M059J (cell line): ENCODE measurements around the gene CHD9NB. TPM values are rescaled to one million over a fixed set of nuclear protein-coding genes. Genes with fewer than 3 reads are reported as not detected.
"Not testable (repeated sequence)": the region's sequence is repeated elsewhere in the genome, so short reads cannot be mapped to it uniquely, and the experiment has no call there.

Experiments used
- DNase-seq: peaks from one replicate; pipeline ENCODE4 v3.0.0-alpha.2; 2012; ENCODE audit warnings: low read depth
- total RNA-seq: library from RNA; depleted of rRNA; stranded (reverse); fragments of >200 nt; shearing (Covaris generic); gene quantifications from 2 replicates; pipeline ENCODE4 v1.2.3, GENCODE V29; 2014

Gene CHD9NB
- total RNA-seq, 1 experiment from 2014 or later, result 0.57 TPM

DNA sequence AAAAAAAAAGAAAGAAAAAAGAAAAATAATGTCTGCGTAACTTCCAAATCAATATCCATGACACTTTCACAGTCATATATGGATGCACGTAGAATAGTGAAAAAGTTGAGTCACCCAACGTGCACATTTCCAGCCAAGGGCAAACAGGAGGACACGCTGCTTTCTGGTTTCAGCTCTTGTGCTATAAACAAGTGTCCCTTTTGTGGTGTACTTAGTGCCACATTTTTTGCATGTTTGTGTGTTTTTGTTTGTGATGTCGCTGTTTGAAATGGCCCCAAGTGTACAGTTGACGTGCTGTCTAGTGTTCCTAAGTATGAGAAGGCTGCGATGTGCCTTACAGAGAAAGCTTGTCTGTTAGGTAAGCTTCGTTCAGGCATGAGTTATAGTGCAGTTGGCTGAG is 5.0 kb upstream of the CHD9NB start:
- no peak for DNase-seq

DNA sequence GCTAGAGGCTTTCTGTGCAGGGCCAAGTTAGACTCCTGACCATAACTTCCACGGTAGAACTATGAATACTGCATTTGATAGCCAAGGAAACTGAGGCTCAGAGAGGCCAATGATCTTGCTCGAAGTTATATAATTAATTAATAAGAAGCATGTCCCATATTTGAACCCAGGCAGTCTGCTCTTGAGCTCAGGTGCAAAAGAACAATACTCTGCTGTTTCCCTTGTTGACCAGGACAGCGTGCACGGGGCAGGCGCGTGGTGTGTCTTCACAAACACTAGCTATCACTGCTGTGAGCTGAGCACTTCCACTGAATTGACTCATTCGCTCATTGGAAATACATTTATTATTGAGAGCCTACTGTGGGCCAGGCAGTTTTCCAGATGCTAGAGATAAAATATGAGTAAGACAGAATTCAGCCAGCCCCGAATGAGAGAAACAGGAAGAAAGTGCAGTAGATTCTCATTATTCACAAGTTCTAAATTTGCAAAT is 3.7 kb upstream of the CHD9NB start:
- peak; percentile 55 for DNase-seq

DNA sequence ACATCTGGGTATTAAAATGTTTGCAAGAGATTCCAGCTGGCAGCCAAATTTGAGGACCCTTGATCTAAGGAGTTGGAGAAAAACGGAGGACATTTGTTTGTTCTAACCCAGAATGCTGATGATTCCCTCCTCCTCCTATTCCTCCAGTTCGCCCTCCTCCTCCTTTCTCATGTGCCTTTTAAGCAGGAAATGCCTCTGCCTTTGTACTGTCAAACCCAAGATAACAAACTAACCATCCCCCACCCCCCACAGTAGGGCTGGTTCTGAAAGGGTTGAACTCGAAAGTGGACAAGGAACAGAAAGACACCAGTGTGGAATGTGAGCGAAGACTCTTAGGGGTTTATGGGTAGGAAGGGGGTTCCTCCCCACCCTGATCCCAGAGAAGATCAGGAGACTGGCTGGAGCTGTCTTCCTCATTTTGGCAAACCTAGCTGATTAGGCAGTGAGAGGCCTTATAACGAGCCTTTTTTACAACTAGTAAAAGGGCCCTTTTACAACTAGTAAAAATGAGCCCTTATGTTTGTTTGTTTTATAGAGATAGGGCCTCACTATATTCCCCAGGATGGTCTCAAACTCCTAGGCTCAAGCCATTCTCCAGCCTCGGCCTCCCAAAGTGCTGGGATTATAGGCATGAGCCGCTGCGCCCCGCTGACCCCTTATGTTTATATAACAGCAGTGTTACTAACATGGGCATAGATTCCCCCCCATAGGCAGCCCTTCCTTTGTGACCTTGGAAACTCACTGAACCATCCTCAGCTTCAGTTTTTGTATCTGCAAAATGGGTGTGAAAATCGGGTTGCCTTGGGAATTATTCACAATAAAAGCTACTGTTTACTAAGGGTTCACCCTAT is 3.1 kb upstream of the CHD9NB start:
- peak; percentile 78 for DNase-seq

DNA sequence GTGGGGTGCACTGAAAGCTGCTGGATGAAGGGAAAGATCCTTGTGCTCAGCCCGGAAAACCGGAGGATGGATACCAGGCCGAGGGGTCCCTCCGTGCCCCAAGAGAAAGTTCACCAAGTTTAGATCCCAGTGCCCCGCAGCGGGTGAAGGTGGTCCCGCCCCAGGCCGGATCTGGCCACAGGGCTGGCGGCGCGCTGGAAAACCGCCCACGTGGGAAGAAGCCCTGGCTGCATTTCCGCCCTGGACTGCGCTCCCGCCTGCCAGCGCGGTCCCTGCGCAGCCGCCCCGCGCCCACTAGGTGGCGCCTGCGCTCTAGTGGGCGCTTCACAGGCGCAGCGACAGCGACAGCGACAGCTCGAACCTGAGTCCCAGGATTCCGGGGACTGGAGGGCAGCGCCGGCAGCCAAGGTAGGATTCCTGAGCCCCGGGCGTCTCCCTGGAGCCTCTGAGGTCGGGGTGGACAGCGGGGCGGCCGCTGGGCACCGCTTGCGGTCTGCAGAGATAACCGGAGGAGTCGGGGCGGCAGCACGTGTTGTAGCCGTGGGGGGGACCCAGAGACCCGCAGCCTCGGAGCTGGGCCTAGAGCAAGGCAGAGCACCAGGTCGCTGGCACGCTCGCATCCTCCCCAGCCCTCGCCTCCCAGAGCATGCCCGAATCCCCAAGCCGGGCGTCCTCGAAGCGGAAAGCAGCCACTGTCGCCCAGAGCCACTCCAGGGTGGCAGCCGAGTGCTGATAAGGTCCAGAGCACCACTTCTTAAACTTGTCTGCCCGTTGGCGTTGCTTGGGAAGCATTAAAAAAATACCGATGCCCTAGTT is 2.2 kb upstream of the CHD9NB start, which contains the start of gene CHD9:
Gene CHD9, plus strand, starts transcription at position 322 of the 816 bp plus-strand sequence. CDS start 101,099 bp downstream, outside the sequence.
- DNase-seq, result peak; percentile 85

DNA sequence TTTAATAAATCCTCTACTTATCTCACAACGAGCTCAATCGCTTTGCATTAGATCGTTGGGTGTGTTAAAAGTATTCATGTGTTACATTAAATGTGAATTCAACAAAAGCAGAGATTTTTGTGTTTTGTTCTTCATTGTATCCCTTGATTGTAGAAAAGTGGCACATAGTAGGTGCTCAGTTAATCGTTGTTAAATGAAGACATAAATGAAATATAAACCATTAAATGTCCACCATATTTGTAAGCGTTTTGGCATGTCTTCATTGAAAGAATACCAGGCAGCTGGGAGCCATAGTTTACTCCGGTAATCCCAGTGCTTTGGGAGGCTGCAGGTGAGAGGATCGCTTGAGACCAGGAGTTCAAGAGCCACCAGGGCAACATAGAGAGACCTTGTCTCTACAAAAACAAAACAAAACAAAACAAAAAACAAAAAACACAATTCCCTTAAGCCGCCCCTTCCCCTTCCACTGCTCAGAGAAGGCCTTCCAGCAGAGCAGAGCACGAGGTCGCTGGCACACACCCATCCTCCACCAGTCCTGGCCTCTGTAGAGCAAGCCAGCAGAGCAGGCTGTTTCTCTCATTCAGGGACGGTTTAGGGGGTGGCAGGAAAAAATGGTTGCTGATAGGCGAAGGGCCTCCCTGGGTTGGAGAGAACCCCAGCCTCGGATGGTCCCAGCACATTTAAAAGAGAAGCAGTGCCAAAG is 1.4 kb upstream of the CHD9NB start:
- DNase-seq, result no peak

DNA sequence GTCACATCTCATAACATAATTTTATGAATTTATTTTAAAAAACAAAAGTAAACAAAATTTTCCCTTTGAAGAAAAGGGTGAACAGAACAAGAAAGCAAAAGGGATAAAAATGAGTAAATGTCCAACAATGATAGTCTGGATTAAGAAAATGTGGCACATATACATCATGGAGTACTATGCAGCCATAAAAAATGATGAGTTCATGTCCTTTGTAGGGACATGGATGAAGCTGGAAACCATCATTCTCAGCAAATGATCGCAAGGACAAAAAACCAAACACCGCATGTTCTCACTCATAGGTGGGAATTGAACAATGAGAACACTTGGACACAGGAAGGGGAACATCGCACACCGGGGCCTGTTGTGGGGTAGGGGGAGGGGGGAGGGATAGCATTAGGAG is 1.4 kb downstream of the CHD9NB start:
- not testable (repeated sequence) for DNase-seq

DNA sequence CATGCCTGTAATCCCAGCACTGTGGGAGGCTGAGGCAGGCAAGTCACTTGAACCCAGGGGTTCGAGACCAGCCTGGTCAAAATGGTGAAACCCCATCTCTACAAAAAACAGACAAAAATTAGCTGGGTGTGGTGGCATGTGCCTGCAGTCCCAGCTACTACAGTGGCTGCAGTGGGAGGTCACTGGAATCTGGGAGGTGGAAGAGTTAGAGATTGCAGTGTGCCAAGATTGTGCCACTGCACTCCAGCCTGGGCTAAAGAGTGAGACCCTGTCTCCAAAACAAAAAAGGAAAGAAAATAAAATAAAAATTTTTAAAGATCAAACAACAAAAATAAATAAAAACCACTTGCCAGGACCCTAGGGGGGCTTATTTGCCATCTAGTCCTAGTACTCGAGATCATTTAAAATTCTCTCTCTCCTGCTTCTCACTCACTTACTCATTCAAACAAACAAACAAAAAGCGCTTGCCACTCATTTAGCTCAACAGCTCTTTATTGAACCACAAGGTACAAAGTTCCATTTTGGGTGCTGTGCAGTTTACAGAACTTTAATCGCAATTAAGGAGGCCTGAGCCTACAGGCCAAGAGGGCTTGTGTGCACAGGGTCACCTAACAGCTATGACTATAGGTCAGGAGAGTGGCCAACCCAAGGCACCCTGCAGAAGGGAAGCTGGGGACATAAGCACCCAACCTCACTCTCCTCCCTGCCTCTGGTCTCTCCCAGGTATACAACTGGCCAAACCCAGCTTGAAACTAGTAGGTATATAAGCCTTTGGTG is 4.4 kb downstream of the CHD9NB start:
- no peak for DNase-seq

DNA sequence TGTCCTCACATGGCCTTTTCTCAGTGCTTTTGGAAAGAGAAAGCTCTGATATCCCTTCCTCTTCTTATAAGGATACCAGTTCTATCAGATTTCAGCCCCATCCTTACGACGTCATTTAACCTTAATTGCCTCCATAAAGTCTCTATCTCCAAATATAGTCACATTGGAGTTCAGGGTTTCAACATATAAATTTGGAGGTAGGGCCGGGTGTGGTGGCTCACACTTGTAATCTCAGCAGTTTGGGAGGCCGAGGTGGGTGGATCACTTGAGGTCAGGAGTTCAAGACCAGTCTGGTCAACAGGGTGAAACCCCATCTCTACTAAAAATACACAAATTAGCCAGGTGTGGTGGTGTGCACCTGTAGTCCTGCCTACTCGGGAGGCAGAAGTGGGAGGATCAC is 5.2 kb downstream of the CHD9NB start:
- not testable (repeated sequence) for DNase-seq

DNA sequence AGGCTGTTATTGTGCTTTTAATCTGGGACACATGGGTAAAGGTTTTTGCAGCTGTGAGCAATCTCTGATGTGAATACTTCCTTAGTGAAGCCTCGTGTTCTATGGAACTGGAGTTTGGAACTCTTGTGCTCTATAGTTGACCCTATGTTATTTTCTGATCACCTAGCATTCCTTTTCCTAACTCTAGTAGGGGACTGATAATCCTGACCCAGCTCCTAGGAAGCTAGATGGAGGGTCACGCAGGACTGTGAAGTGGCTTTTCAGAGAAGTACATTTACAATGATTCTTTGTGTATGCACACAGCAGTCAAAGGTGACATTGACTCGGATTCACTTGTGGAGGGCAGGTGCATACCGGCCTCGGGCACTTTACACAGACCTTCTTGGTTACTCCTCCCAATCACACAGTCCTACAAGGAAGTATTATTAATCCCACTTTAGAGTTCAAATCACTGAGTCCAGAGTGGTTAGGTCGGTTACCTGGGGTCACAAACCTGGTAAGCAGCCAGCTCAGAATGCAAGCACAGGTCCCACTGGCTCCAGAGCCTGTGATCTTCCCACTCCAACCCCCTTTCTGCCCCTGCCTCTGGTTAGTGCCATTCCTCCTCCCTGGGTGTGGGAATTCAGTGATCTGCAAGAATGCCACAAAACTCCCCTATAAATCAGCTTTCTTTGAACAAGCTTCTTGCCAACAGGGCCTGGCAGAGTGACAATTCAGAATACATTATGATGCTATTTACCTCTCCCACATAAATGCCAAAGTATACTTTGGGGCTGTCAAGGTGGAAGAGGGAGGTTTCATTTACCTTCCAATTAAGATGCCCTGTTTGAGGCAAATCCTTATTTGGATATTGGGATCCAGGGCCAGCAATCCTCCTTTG is 7.1 kb downstream of the CHD9NB start:
- no peak for DNase-seq

DNA sequence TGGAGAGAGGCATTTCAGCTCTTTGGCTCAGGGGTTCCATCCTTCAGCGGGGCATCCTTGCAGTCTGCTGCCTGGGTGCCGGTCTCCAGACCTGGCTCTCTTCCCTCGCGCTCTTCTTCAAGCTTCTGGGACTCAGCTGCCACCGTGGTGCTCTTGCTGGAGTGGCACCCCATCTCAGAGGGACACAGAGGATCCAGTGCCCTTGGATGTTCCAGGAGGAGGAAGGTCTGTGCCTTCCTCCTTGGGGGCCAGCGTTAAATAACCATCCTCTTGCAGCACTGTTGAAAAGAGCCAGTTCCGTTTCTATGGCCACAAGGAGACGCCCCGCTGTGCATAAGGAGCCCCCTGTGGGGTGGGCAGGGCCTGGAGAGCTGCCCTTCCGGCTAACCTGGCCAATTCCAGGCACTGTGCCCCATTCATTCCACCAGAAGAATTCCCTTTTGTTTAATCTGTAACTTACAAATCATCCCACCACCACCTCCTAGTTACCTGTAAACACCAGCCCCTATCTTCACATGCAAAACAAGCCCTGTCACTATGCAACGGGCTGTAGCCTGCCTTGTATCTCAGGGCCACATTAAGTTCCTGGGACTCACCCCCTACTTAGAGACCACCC is 8.6 kb downstream of the CHD9NB start:
- DNase-seq, result no peak

DNA sequence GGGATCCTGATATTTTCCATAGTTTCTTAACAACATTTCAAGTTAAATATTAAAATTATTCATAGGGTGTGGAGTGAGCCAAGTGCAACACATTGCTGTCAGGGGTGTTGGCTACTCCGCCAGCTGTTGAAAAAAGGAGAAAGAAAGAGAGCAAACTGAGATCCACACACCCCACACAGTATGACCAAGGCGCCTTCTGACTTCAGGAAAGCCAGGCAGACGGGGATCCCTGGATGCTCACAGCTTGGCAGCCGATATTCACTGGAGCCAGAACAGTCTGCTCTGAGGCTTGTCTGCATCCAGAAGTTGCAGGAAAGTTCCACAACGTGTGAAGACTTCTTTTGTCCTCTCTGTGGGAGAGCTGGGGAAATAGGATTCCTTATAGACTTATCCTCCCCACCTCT is 9.3 kb downstream of the CHD9NB start:
- no peak for DNase-seq

DNA sequence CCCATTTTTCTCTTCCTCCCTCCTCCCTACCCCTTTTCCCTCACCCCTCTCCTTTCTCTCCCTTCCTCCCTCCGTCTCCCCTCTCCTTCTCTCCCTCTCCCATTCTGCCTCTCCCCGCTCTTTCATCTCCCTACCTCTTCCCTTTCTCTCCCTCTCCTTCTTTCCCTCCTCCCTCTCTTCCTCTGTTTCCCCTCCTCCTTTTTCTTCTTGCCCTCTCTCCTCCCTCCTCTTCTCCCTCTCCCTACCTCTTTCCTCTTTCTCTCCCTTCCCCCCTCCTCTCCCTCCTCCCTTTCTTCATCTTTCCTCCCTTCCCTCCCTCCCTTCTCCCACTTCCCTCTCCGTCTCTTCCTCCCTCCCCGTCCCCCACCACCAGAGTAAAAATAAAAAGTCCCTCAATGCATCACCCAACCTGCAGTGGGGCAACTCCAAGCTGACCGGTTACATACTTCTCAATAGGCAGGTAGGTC is 10.4 kb downstream of the CHD9NB start:
- DNase-seq, result no peak

DNA sequence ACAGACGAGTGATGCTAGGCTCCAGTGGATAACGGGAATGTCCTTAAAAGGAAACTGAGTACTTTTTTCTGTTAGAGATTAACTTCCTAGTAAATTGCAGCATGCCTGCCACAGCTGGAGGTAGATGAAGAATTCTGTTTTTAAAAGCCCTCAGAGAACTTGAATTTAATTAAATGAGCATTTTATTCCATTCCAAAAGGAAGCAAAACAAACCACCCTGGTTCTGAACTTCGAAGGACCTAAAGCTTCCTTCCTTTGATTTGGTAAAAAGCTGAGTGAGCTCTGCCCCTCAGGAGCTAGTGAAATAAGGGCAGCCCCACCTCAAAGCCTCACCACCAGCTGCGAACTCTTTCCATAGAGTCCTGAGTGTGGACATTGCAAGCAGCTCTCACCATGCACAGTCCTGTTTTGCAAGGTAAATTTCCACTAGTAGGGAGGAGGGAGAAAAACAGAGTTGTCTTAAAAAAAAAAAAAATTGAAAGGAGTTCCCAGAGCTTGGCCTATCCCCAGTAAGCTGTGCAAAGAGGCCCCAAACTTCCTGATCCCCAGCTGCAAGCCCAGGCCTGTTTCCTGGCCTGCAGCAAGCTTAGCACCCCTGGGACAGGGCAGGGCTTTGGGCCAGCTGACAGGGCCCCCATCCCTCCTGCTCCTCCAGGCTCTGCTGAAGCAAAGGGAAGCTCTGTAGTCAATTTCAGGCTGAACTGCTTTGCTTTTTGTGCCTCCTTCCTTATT is 11.2 kb downstream of the CHD9NB start:
- no peak for DNase-seq

DNA sequence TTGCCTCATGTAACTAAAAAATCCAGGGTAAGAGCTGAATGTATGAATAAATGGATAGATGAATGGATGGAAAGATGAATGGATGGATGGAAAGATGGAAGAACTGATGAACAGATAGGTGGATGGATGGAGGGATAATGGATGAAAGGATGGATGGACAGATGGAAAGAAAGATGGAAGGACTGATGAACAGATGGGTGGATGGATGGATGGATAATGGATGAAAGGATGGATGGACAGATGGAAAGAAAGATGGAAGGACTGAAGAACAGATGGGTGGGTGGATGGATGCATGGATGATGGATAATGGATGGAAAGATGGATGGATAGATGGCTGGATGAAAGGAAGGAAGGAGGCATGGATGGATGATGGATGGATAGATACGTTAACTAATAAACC is 11.9 kb downstream of the CHD9NB start:
- no peak for DNase-seq

DNA sequence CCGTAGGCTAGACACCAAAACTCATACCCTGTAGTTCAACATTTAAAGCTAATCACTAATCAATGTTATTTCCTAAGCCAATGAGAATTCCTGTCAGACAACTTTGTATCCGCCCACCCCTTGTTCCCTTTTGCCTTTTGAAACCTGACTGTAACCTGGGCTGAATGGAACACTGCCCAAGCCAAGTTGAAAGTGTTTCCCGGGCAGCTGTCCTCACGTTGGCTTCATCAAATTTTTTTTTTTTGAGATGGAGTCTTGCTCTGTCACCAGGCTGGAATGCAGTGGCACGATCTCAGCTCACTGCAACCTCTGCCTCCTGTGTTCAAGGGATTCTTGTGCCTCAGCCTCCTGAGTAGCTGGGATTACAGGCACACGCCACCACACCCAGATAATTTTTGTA is 16.0 kb downstream of the CHD9NB start:
- DNase-seq, result peak; percentile 13

DNA sequence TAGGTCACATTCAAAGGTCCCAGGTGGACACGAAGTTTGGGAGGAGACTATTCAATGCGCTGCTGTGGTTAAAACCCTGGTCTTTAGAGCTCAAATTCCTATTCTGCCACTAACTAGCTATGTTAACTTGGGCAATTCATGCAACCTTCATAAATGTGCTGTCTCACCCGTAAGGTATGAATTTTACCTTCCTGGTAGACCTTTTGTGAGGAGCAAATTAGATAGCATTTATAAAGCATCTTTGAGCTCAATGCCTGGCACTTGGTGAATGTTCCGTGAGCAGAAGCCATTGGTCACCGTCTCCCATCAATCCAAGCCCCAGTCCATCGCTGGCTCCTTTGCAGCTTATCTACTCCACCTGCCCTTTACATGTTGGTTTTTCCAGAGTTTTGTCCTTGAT is 16.6 kb downstream of the CHD9NB start:
- DNase-seq, result no peak

DNA sequence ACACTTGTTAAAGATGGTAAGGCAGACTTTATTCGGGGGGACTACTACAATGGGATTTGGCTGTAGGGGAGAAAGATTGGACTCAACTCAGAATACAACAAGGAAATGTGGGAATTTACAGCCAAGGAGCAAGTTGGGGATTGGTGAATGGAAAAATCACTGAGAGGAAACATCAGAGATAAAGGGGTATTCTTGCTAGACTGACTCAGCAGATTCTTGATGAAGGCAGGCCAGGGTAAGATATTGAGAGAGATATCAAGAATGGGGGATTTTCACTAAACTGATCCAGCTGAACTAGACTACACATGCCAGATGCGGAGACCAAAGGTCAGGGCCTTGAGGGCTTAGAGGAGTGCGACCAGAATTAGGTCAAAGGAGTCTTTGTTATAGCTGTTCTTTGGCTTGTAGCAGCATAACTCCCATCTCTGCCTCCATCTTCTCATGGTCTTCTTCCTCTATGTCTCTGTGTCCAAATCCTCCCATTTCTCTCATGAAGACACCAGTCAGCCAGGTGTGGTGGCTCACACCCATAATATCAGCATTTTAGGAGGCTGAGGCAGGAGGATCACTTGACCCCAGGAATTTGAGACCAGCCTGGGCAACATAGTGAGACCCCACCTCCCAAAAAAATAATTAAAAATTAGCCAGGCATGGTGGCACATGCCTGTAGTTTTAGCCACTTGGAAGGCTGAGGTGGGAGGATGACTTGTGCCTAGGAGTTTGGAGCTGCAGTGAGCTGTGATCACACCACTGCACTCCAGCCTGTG is 17.3 kb downstream of the CHD9NB start:
- no peak for DNase-seq

DNA sequence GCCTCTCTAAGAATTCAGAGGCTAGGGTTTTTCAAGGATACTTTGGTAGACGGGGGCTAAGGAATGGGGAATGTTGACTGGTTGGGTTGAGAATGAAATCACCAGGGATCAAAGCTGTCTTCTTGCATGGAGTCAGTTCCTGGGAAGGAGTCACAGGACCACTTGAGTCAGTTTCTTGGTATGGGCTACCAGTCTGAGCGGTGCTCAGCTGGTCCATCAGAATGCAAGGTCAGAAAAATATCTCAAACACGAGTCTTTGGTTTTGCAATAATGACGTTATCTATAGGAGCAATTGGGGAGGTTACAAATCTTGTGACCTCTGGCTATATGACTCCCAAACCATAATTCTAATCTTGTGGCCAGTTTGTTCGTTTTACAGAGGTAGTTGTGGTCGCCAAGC is 18.4 kb downstream of the CHD9NB start:
- DNase-seq, result no peak
